BJ (cell line): ENCODE data around the gene CDH12. TPM values are rescaled to one million over a fixed set of nuclear protein-coding genes. Genes with fewer than 3 reads are reported as not detected.

Experiments
- CTCF ChIA-PET: fragments of 350-600 bp; formaldehyde crosslinking; extraction: SDS; loops from one replicate; lab custom pipeline; 2021; ENCODE audit warnings: antibody characterized with exemption, inconsistent platforms; lab: Yijun Ruan, JAX
- POLR2A ChIA-PET: fragments of 300-600 bp; sonication (Branson Sonifier 250); formaldehyde crosslinking; extraction: SDS; loops from one replicate; lab custom pipeline; 2021; ENCODE audit warnings: antibody characterized with exemption; lab: Charles Lee
- DNase-seq: peaks from one replicate; pipeline ENCODE4 v3.0.0-alpha.2; 2011; ENCODE audit warnings: low read depth
- H3K27me3 ChIP-seq: 2 replicates; pipeline ENCODE4 v1.6.0; 2011; ENCODE audit warnings: low read length; ENCODE audit not compliant: control insufficient read depth, insufficient read depth
- H3K36me3 ChIP-seq: 2 replicates; pipeline ENCODE4 v1.5.1; 2011; ENCODE audit warnings: low read length; ENCODE audit not compliant: control insufficient read depth, insufficient read depth
- H3K4me3 ChIP-seq: 2 replicates; pipeline ENCODE4 v1.5.1; 2011; ENCODE audit warnings: low read depth, mild to moderate bottlenecking, control low read depth, low read length
- CTCF ChIP-seq: IDR thresholded peaks from 2 replicates; pipeline ENCODE4 v1.5.1; 2011; ENCODE audit warnings: low read depth, mild to moderate bottlenecking, control low read depth, inconsistent platforms, low read length, moderate library complexity; ENCODE audit not compliant: insufficient read depth
- polyA plus RNA-seq: library from polyadenylated mRNA; depleted of rRNA; stranded (reverse); fragments of >200 nt; gene quantifications from 2 replicates; pipeline ENCODE4 v1.2.3, GENCODE V29; 2011

Gene CDH12
- polyA plus RNA-seq, 1 experiment: not detected

- ChIA-PET POLR2A (no interaction called here), CTCF (no interaction called here)
- Histone ChIP-seq H3K36me3 (no peaks in the 10 kb centered on the region), H3K4me3 (no peak overlapping the region), H3K27me3 (no peaks in the 10 kb centered on the region)
- TF ChIP-seq CTCF: no peak
- no peak for DNase-seq
Measured at GRCh38 chr5:22598796-22599195, 254.3 kb downstream of the CDH12 start.

- no peak overlapping the region for H3K4me3 ChIP-seq
- CTCF ChIA-PET: no interaction called here
Measured at GRCh38 chr5:22596404-22596970, 256.7 kb downstream of the CDH12 start.

GRCh38 chr5:22594491-22594890 is 258.7 kb downstream of the CDH12 start:
- Histone ChIP-seq H3K27me3 (no peaks in the 10 kb centered on the region), H3K4me3 (no peak overlapping the region), H3K36me3 (no peaks in the 10 kb centered on the region)
- DNase-seq: no peak
- CTCF ChIA-PET: no interaction called here
- no peak for TF ChIP-seq CTCF
- POLR2A ChIA-PET: no interaction called here

More at GRCh38 chr5:22596404-22596970, 256.7 kb downstream of the CDH12 start:
- POLR2A ChIA-PET: no interaction called here
- no peaks in the 10 kb centered on the region for H3K36me3 ChIP-seq
- TF ChIP-seq CTCF: no peak
- no peaks in the 10 kb centered on the region for H3K27me3 ChIP-seq
- no peak for DNase-seq

- H3K4me3 ChIP-seq: no peak overlapping the region
- DNase-seq: no peak
- no peaks in the 10 kb centered on the region for H3K36me3 ChIP-seq
- TF ChIP-seq CTCF: no peak
- H3K27me3 ChIP-seq: no peaks in the 10 kb centered on the region
- ChIA-PET CTCF (no interaction called here), POLR2A (no interaction called here)
Measured at GRCh38 chr5:22593592-22593991, 259.6 kb downstream of the CDH12 start.

- H3K27me3 ChIP-seq: no peaks in the 10 kb centered on the region
- no peak overlapping the region for H3K4me3 ChIP-seq
- CTCF ChIA-PET: no interaction called here
- no peak for DNase-seq
- POLR2A ChIA-PET: no interaction called here
- TF ChIP-seq CTCF: no peak
- H3K36me3 ChIP-seq: no peaks in the 10 kb centered on the region
Measured at GRCh38 chr5:22591461-22591860, 261.7 kb downstream of the CDH12 start.
